ENCODE results near the gene MORF4L1.
"Not testable (repeated sequence)": the region's sequence is repeated elsewhere in the genome, so short reads cannot be mapped to it uniquely, and the experiment has no call there.

- not testable (repeated sequence) for TF ChIP-seq CTCF (IDR thresholded peaks at IDR 0.05; ENCODE audit: insufficient read depth, low read depth, low read length); EZH2 (IDR thresholded peaks at IDR 0.05; ENCODE audit: insufficient read depth, low read length)
These were observed 6.7 kb upstream of the MORF4L1 start for GRCh38 chr15:78866031-78866430.
